ENCODE results near the gene ZC3H10.
"Not testable (repeated sequence)": the region's sequence is repeated elsewhere in the genome, so short reads cannot be mapped to it uniquely, and the experiment has no call there.

The ZC3H10 gene, protein sequence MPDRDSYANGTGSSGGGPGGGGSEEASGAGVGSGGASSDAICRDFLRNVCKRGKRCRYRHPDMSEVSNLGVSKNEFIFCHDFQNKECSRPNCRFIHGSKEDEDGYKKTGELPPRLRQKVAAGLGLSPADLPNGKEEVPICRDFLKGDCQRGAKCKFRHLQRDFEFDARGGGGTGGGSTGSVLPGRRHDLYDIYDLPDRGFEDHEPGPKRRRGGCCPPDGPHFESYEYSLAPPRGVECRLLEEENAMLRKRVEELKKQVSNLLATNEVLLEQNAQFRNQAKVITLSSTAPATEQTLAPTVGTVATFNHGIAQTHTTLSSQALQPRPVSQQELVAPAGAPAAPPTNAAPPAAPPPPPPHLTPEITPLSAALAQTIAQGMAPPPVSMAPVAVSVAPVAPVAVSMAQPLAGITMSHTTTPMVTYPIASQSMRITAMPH

DNA sequence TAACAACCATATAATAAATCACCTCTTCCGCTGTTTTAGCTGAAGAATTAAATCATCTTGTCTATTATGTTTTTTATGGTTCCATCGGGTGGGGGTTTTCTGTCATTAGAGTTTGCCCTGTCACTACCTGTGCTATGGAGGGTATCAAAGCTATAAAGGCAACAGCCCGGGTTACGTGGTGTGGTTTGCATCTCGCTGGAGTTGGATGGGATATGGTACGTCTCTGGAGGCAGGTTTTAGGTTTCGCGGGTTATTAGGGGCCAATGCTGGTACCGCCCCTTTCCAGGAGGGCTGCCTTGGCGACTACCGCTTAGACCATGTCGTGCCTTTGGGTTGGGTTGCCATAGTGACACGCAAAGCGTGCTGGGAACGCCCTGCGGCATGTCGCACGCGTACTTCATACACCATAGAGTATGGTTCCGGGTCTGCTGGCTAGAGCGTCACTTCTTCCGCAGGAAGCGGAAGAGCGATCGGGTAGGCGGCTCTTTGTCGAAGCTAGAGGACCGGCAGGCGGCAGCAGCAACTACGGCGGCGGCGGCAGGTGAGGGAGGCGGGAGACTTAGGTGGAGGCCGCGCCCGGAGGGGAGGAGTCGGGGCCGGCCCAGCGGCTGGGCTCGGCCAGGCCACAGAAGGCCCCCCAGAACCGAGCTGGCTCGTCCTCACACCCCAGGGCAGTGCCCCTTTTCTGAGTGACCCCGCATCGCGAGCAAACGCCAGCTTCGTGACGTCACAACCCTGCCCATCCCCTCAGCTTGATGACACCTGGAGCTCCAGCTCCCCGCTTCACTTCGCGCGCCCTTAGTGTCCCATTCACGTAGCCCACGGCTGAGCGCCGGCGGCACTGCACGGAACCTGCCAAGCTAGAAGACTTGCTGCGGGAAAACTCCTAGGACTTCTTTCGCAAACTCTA, at the start of gene ZC3H10:
ZC3H10 (plus strand) TSS at position 489 of the 910 bp plus-strand sequence. CDS start 2,297 bp downstream, outside the sequence.
- peaks cover 26% of the 10 kb centered on the region for H3K4me1 ChIP-seq (ENCODE audit: control insufficient read depth, insufficient read depth, low read length)
- no peaks in the 10 kb centered on the region for H3K27me3 ChIP-seq (ENCODE audit: control insufficient read depth, insufficient read depth, low read length)
- peak within 1 kb of the TSS; percentile 87 for H3K4me3 ChIP-seq (ENCODE audit: low read length)
- peak within 1 kb of the TSS; percentile 95 for H3K27ac ChIP-seq (ENCODE audit: low read depth, low read length)
- peaks cover 12% of the 10 kb centered on the region for H3K36me3 ChIP-seq (ENCODE audit: control insufficient read depth, insufficient read depth, low read length)
- H3K9ac ChIP-seq (ENCODE audit: low read length), result peak within 1 kb of the TSS; percentile 96

DNA sequence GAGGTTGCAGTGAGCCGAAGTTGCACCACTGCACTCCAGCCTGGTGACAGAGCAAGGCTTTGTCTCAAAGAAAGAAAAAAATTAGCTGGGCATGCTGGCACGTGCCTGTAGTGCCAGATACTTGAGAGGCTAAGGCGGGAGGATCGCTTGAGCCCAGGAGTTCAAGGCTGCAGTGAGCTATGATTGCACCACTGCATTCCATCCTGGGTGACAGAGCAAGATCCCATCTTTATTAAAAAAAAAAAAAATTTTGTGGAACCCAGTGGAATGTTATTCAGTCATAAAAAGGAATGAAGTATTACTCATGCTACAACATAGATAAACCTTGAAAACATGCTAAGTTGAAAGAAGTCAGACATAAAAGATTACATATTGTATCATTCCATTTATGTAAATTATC, 46.4 kb upstream of the ZC3H10 start:
- no peak overlapping the region for H3K27ac ChIP-seq (ENCODE audit: low read depth, low read length)
- no peak overlapping the region for H3K9ac ChIP-seq (ENCODE audit: low read length)
- no peaks in the 10 kb centered on the region for H3K4me1 ChIP-seq (ENCODE audit: control insufficient read depth, insufficient read depth, low read length)
- H3K4me3 ChIP-seq (ENCODE audit: low read length), result no peak overlapping the region
- H3K27me3 ChIP-seq (ENCODE audit: control insufficient read depth, insufficient read depth, low read length), result no peaks in the 10 kb centered on the region
- H3K36me3 ChIP-seq (ENCODE audit: control insufficient read depth, insufficient read depth, low read length), result no peaks in the 10 kb centered on the region

DNA sequence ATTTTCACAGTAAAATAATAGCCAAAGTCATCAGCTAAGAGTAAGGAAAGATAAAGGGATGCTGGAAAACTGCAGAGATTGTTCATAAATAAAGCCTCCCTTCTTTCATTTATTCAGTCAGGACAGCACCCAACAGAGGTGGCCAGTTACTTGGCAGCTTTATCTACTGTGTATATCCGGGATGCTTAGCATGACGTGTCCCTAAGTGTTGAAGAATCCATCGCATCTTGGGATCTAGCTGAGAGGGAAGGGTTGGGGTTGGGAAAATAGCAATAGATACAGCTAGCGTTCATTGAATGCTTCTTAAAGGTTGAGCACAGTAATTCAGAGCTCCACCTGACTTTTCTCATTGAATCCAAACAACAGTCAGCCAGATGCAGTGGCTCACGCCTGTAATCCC, 43.7 kb upstream of the ZC3H10 start:
- Histone ChIP-seq H3K27me3 (ENCODE audit: control insufficient read depth, insufficient read depth, low read length) (no peaks in the 10 kb centered on the region), H3K4me1 (ENCODE audit: control insufficient read depth, insufficient read depth, low read length) (no peaks in the 10 kb centered on the region), H3K36me3 (ENCODE audit: control insufficient read depth, insufficient read depth, low read length) (no peaks in the 10 kb centered on the region), H3K4me3 (ENCODE audit: low read length) (no peak overlapping the region), H3K9ac (ENCODE audit: low read length) (no peak overlapping the region), H3K27ac (ENCODE audit: low read depth, low read length) (no peak overlapping the region)

DNA sequence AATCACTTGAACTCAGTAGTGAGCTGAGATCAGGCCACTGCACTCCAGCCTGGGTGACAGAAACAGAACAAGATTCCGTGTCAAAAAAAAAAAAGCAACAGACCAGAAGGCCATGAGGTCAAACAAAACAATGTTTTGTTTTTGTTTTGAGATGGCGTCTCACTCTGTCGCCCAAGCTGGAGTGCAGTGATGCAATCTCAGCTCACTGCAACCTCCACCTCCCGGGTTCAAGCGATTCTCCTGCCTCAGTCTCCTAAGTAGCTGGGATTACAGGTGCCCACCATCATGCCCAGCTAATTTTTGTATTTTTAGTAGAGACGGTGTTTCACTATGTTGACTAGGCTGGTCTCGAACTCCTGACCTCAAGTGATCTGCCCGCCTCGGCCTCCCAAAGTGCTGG, 40.1 kb upstream of the ZC3H10 start:
- not testable (repeated sequence) for H3K27me3 ChIP-seq (ENCODE audit: control insufficient read depth, insufficient read depth, low read length); H3K27ac ChIP-seq (ENCODE audit: low read depth, low read length)

DNA sequence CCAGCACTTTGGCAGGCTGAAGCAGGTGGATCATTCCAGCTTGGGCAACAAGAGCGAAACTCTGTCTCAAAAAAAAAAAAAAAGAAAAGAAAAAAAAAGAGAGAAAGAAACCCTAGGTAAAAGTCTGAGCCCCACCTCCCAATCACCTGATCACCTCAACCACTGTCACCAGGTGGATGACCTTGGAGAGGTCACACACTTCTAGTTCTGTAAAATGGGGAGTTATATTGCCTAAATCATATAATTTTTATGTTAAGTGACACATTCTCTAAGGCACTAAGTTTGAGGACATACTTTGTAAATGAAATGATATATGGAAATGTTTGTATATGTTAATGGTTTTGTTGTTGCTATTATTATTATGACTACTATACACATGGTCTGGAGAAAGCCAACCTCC, 39.6 kb upstream of the ZC3H10 start:
- H3K36me3 ChIP-seq (ENCODE audit: control insufficient read depth, insufficient read depth, low read length), result no peaks in the 10 kb centered on the region
- H3K4me3 ChIP-seq (ENCODE audit: low read length), result no peak overlapping the region
- H3K9ac ChIP-seq (ENCODE audit: low read length), result no peak overlapping the region
- H3K27ac ChIP-seq (ENCODE audit: low read depth, low read length), result no peak overlapping the region
- H3K27me3 ChIP-seq (ENCODE audit: control insufficient read depth, insufficient read depth, low read length), result no peaks in the 10 kb centered on the region
- no peaks in the 10 kb centered on the region for H3K4me1 ChIP-seq (ENCODE audit: control insufficient read depth, insufficient read depth, low read length)

More for the DNA sequence above, 40.1 kb upstream of the ZC3H10 start:
- not testable (repeated sequence) for H3K9ac ChIP-seq (ENCODE audit: low read length); H3K4me1 ChIP-seq (ENCODE audit: control insufficient read depth, insufficient read depth, low read length); H3K4me3 ChIP-seq (ENCODE audit: low read length); H3K36me3 ChIP-seq (ENCODE audit: control insufficient read depth, insufficient read depth, low read length)

DNA sequence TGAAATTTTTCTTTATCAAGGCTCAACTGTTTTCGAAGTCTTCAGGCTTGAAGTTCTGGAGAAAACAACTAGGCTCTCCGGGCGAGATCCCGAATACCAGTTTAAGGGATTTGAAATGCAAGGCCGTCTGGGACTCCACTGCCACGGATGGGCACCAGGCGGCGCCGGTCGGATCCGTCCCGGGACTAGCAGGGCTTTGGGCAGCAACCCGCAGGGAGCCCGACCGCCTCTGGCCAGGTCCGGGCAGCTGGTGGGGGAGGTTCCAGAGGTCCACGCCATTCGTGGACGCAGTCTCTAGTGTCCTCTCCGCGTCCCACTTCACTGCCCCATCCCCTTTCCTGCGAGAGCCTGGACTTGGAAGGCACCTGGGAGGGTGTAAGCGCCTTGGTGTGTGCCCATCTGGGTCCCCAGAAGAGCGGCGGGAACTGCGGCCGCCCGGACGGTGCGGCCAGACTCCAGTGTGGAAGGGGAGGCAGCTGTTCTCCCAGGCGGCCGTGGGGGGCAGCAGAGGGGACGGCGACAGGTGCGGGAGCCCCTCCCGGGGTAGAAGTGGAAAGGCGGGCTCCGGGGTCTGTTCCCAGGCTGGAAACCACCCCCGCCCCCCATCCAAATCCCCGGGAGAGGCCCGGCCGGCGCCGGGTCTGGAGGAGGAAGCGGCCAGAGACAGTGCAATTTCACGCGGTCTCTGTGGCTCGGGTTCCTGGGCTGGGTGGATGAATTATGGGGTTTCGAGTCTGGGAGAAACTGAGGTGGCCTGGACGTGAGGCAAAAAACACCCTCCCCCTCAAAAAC, 38.9 kb upstream of the ZC3H10 start:
- Histone ChIP-seq H3K27ac (ENCODE audit: low read depth, low read length) (no peak overlapping the region), H3K4me3 (ENCODE audit: low read length) (peak overlapping the region; percentile 72), H3K36me3 (ENCODE audit: control insufficient read depth, insufficient read depth, low read length) (peaks cover 2% of the 10 kb centered on the region), H3K9ac (ENCODE audit: low read length) (peak overlapping the region; percentile 35), H3K4me1 (ENCODE audit: control insufficient read depth, insufficient read depth, low read length) (no peaks in the 10 kb centered on the region), H3K27me3 (ENCODE audit: control insufficient read depth, insufficient read depth, low read length) (no peaks in the 10 kb centered on the region)

DNA sequence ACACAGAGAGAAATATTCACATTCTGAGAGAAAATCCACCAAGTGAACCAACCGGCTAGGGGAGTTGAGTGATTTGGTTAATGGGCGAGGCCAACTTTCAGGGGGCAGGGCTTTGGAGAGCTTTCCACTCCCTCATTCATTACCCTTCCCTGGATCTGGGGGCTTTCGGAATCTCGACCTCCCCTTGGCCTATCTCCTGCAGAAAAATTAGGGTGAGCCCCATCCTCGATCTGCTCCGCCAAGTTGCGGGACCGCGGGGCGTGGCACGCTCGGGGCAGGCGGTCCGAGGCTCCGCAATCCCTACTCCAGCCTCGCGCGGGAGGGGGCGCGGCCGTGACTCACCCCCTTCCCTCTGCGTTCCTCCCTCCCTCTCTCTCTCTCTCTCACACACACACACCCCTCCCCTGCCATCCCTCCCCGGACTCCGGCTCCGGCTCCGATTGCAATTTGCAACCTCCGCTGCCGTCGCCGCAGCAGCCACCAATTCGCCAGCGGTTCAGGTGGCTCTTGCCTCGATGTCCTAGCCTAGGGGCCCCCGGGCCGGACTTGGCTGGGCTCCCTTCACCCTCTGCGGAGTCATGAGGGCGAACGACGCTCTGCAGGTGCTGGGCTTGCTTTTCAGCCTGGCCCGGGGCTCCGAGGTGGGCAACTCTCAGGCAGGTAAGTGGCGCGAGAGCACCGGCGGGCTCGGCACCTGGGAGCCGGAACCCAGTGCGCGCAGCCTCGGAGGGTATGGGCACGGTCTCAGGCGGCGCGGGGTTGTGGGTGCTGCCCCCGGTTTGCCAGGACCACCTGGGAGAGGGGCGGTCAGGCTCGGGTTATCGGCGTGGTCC, 38.1 kb upstream of the ZC3H10 start, which contains the start of gene ERBB3:
ERBB3 (plus strand) TSS at position 443 of the 833 bp plus-strand sequence; CDS start at position 579, 136 bp downstream.
- Histone ChIP-seq H3K27me3 (ENCODE audit: control insufficient read depth, insufficient read depth, low read length) (no peaks in the 10 kb centered on the region), H3K36me3 (ENCODE audit: control insufficient read depth, insufficient read depth, low read length) (peaks cover 2% of the 10 kb centered on the region), H3K4me1 (ENCODE audit: control insufficient read depth, insufficient read depth, low read length) (no peaks in the 10 kb centered on the region), H3K27ac (ENCODE audit: low read depth, low read length) (peak within 1 kb of the TSS; percentile 61), H3K4me3 (ENCODE audit: low read length) (peak within 1 kb of the TSS; percentile 72), H3K9ac (ENCODE audit: low read length) (peak within 1 kb of the TSS; percentile 75)

DNA sequence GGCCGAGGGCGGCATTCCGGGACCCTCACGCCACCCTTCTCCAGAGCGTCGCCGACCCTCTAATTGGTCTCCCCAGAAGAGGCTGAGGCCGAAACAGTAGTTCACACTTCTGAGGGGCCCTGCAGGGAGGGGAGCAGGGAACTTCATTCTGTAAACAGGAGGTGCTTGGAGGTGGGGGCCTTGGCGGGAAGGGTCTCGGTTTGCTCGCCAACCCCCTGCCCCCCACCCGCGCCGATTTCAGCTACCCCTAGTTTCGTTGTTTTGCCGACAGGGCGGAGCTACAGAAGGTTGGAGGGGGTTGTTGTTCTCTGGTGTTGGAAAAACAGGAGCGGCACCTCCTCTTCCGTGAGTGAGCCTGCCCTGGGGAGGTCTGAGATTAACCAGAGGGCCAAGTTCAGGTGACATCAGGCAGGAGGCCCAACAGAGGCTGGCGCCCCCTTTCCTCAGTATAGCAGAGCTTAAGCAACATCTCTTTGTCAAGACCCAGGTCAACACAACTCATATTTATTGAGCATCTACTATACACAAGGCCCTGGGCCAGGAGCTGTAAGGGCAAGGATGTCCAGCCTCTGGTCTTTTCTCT, 37.4 kb upstream of the ZC3H10 start:
- Histone ChIP-seq H3K9ac (ENCODE audit: low read length) (peak overlapping the region; percentile 75), H3K27me3 (ENCODE audit: control insufficient read depth, insufficient read depth, low read length) (no peaks in the 10 kb centered on the region), H3K36me3 (ENCODE audit: control insufficient read depth, insufficient read depth, low read length) (peaks cover 2% of the 10 kb centered on the region), H3K4me1 (ENCODE audit: control insufficient read depth, insufficient read depth, low read length) (no peaks in the 10 kb centered on the region), H3K4me3 (ENCODE audit: low read length) (peak overlapping the region; percentile 72), H3K27ac (ENCODE audit: low read depth, low read length) (peak overlapping the region; percentile 61)

DNA sequence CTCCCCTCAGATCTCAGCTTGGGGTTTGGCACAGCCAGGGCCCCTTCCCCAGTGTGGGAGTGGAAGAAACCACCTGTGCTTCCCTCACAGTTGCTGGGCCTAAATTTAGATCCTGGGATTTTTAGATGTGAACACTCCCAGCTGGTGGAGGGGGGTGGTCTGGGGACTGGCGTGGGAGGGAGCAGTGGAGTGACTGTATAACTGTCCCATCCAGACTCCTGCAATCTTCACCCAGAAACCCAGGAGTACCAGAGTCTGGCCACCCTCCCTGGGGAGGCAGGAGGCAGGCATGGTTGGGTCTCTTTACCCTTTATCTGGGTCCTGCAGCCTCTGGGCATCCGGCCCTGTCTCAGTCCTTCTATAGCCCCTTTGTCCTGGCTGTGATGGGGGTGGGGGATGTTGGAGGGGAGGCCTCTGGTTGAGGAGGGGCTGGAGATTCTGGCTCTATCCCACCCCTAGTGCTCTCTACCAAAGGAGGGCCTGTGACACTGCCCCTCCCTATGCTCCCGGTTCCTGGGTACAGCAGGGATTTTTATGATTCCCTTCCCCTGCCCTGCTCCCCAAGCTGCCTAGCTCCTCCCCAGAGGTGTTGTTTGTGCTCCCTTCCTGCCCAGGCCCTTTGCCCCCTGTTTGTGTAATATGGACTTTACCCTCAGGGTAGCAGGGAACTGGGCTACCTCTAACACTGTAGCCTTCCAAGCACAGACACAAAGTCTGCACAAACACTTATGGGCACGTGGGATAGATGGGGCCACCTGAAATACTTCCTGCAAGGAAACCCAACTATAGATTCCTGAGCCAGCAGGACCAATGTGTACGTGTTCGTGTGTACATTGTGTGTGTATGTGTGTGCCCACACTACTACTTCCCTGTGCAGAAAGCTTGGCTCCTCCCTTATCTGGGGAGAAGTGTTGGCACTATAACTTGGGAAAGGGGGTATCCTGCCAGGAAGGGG, 36.4 kb upstream of the ZC3H10 start:
- Histone ChIP-seq H3K27me3 (ENCODE audit: control insufficient read depth, insufficient read depth, low read length) (no peaks in the 10 kb centered on the region), H3K4me3 (ENCODE audit: low read length) (peak overlapping the region; percentile 72), H3K9ac (ENCODE audit: low read length) (peak overlapping the region; percentile 75), H3K4me1 (ENCODE audit: control insufficient read depth, insufficient read depth, low read length) (no peaks in the 10 kb centered on the region), H3K27ac (ENCODE audit: low read depth, low read length) (no peak overlapping the region), H3K36me3 (ENCODE audit: control insufficient read depth, insufficient read depth, low read length) (peaks cover 2% of the 10 kb centered on the region)

DNA sequence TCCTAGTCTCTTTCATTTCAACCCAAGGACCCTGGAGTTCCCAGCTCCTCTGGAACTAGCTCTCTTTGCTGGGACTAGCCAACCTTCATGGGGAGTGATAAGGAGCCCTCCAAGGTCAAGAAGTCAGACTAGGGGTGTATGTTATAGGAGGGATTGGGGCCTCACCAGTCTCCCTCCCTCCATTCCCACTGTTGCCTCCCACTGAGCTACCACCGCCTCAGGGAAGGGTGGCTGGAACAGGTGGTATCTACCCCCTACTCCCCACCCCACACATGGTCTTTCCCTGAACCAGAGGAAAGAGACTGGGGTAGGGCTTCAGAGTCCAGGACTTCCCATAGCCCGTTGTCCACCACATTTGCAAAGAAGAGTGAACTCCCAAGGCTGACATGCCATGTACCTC, 35.7 kb upstream of the ZC3H10 start:
- no peaks in the 10 kb centered on the region for H3K27me3 ChIP-seq (ENCODE audit: control insufficient read depth, insufficient read depth, low read length)
- H3K27ac ChIP-seq (ENCODE audit: low read depth, low read length), result no peak overlapping the region
- H3K4me1 ChIP-seq (ENCODE audit: control insufficient read depth, insufficient read depth, low read length), result no peaks in the 10 kb centered on the region
- H3K9ac ChIP-seq (ENCODE audit: low read length), result no peak overlapping the region
- peaks cover 2% of the 10 kb centered on the region for H3K36me3 ChIP-seq (ENCODE audit: control insufficient read depth, insufficient read depth, low read length)
- peak overlapping the region; percentile 72 for H3K4me3 ChIP-seq (ENCODE audit: low read length)
